Measurements from ENCODE around the gene EIF4E2.

Gene EIF4E2

GRCh38 chr2:232550354-232551249 lies at the start of gene EIF4E2, which contains the start of gene TIGD1:
Gene EIF4E2 (plus strand): TSS chr2:232550689. CDS start chr2:232550725, 36 bp downstream.
Gene TIGD1 (minus strand): TSS chr2:232550557. CDS start chr2:232549882, 675 bp downstream.
- peak; percentile 96 for DNase-seq

GRCh38 chr2:232501331-232501771 lies 49.1 kb upstream of the EIF4E2 start:
- no peak for DNase-seq

GRCh38 chr2:232501794-232502390 lies 48.6 kb upstream of the EIF4E2 start:
- DNase-seq: no peak

GRCh38 chr2:232502511-232502910 lies 48.0 kb upstream of the EIF4E2 start:
- no peak for DNase-seq

- no peak for DNase-seq
These were observed 47.3 kb upstream of the EIF4E2 start for GRCh38 chr2:232502911-232503808.

- DNase-seq: no peak
These were observed 46.6 kb upstream of the EIF4E2 start for GRCh38 chr2:232503809-232504323.

- no peak for DNase-seq
These were observed 46.1 kb upstream of the EIF4E2 start for GRCh38 chr2:232504438-232504837.

- DNase-seq: no peak
These were observed 44.6 kb upstream of the EIF4E2 start for GRCh38 chr2:232505856-232506255.

GRCh38 chr2:232506709-232507108 lies 43.8 kb upstream of the EIF4E2 start:
- no peak for DNase-seq

- DNase-seq: no peak
These were observed 42.2 kb upstream of the EIF4E2 start for GRCh38 chr2:232508251-232508650.

GRCh38 chr2:232511336-232511890 lies 39.1 kb upstream of the EIF4E2 start:
- no peak for DNase-seq

GRCh38 chr2:232512602-232513001 lies 37.9 kb upstream of the EIF4E2 start:
- no peak for DNase-seq

- DNase-seq: no peak
These were observed 37.1 kb upstream of the EIF4E2 start for GRCh38 chr2:232513353-232513752.

- no peak for DNase-seq
These were observed 34.9 kb upstream of the EIF4E2 start for GRCh38 chr2:232515639-232516038.

- no peak for DNase-seq
These were observed 33.9 kb upstream of the EIF4E2 start for GRCh38 chr2:232516551-232516950.

GRCh38 chr2:232518844-232519243 lies 31.6 kb upstream of the EIF4E2 start:
- DNase-seq: no peak

GRCh38 chr2:232519581-232520438 lies 30.7 kb upstream of the EIF4E2 start, which contains the start of gene PRSS56:
Gene PRSS56 (plus strand): TSS chr2:232520388. CDS start chr2:232520599, 211 bp downstream.
- no peak for DNase-seq

GRCh38 chr2:232520489-232520888 lies 30.0 kb upstream of the EIF4E2 start:
- no peak for DNase-seq

GRCh38 chr2:232521098-232521497 lies 29.4 kb upstream of the EIF4E2 start:
- no peak for DNase-seq

GRCh38 chr2:232521959-232522622 lies 28.4 kb upstream of the EIF4E2 start:
- peak; percentile 52 for DNase-seq
